Medulla oblongata (tissue), 1 donor: ENCODE data around the gene ZNF280A.
"Not testable (repeated sequence)": the region's sequence is repeated elsewhere in the genome, so short reads cannot be mapped to it uniquely, and the experiment has no call there.

Source experiments
- DNase-seq: peaks from one replicate; pipeline ENCODE4 v3.0.0-alpha.2; 2015; ENCODE audit errors: extremely low spot score

Gene ZNF280A

GRCh38 chr22:22545084-22545483 is 25.0 kb upstream of the ZNF280A start:
- no peak for DNase-seq

GRCh38 chr22:22538226-22538989 is 18.3 kb upstream of the ZNF280A start:
- DNase-seq: no peak

GRCh38 chr22:22536916-22537315 is 16.8 kb upstream of the ZNF280A start:
- no peak for DNase-seq

GRCh38 chr22:22536515-22536914 is 16.4 kb upstream of the ZNF280A start:
- no peak for DNase-seq

GRCh38 chr22:22535662-22536061 is 15.6 kb upstream of the ZNF280A start:
- no peak for DNase-seq

GRCh38 chr22:22534604-22535415 is 14.7 kb upstream of the ZNF280A start:
- no peak for DNase-seq

- no peak for DNase-seq
Observed at GRCh38 chr22:22533863-22534262, 13.8 kb upstream of the ZNF280A start.

- DNase-seq: no peak
Observed at GRCh38 chr22:22533417-22533816, 13.3 kb upstream of the ZNF280A start.

- not testable (repeated sequence) for DNase-seq
Observed at GRCh38 chr22:22532547-22533071, 12.5 kb upstream of the ZNF280A start.

GRCh38 chr22:22531770-22532546 is 11.9 kb upstream of the ZNF280A start:
- no peak for DNase-seq

GRCh38 chr22:22528780-22529179 is 8.7 kb upstream of the ZNF280A start:
- DNase-seq: no peak

GRCh38 chr22:22527312-22527711 is 7.2 kb upstream of the ZNF280A start:
- no peak for DNase-seq

- no peak for DNase-seq
Observed at GRCh38 chr22:22526125-22526912, 6.2 kb upstream of the ZNF280A start.

GRCh38 chr22:22523494-22523893 is 3.4 kb upstream of the ZNF280A start:
- DNase-seq: no peak

- DNase-seq: no peak
Observed at GRCh38 chr22:22521631-22522030, 1.6 kb upstream of the ZNF280A start.

- no peak for DNase-seq
Observed at GRCh38 chr22:22520667-22521602, 865 bp upstream of the ZNF280A start.

- no peak for DNase-seq
Observed at GRCh38 chr22:22519591-22519990, 479 bp downstream of the ZNF280A start.

GRCh38 chr22:22516992-22517391 is 3.1 kb downstream of the ZNF280A start:
- DNase-seq: no peak

GRCh38 chr22:22515890-22516289 is 4.2 kb downstream of the ZNF280A start:
- DNase-seq: no peak

GRCh38 chr22:22514431-22514830 is 5.6 kb downstream of the ZNF280A start:
- not testable (repeated sequence) for DNase-seq
